ENCODE data around the gene MAP3K7. TPM values are rescaled to one million over a fixed set of nuclear protein-coding genes. Genes with fewer than 3 reads are reported as not detected.

MAP3K7 gene
- total RNA-seq, 1 experiment from 2014 or later = 27.8 TPM

DNA sequence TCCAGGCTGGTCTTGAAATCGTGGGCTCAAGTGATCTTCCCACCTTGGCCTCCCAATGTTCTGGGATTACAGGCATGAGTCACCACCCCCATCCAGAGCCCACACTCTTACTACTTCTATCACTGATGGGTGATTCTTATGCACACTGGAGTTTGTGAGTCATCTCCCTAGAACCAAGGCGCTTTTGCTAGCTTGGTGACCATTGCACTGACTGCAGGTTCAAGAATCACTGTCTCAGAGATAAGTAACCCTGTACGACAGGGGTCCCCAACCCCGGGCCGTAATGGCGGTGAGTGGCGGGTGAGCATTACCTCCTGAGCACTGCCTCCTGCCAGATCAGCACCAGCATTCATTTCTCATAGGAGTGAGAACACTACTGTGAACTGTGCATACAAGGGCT lies 118.8 kb downstream of the MAP3K7 start:
- intact Hi-C loops (cut with micrococcal nuclease; ENCODE audit: unreplicated experiment) = no loop called here
- Mint-ChIP-seq H3K4me1 (ENCODE audit: low read depth, unreplicated experiment) (no peaks in the 10 kb centered on the region), H3K9me3 (ENCODE audit: low read depth, unreplicated experiment) (no peaks in the 10 kb centered on the region), H3K4me3 (ENCODE audit: low read depth, unreplicated experiment) (no peak overlapping the region), H3K27me3 (ENCODE audit: unreplicated experiment) (no peaks in the 10 kb centered on the region), H3K36me3 (ENCODE audit: insufficient read depth, unreplicated experiment) (no peaks in the 10 kb centered on the region), H3K27ac (ENCODE audit: unreplicated experiment) (no peak overlapping the region)
- TF ChIP-seq, protein P1, sequence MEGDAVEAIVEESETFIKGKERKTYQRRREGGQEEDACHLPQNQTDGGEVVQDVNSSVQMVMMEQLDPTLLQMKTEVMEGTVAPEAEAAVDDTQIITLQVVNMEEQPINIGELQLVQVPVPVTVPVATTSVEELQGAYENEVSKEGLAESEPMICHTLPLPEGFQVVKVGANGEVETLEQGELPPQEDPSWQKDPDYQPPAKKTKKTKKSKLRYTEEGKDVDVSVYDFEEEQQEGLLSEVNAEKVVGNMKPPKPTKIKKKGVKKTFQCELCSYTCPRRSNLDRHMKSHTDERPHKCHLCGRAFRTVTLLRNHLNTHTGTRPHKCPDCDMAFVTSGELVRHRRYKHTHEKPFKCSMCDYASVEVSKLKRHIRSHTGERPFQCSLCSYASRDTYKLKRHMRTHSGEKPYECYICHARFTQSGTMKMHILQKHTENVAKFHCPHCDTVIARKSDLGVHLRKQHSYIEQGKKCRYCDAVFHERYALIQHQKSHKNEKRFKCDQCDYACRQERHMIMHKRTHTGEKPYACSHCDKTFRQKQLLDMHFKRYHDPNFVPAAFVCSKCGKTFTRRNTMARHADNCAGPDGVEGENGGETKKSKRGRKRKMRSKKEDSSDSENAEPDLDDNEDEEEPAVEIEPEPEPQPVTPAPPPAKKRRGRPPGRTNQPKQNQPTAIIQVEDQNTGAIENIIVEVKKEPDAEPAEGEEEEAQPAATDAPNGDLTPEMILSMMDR (IDR thresholded peaks at IDR 0.05; ENCODE audit: unreplicated experiment) = no peak
- BruUV-seq (replicated peaks) = no TSS peak
- DNase-seq = no peak
- CTCF ChIA-PET = no interaction called here

DNA sequence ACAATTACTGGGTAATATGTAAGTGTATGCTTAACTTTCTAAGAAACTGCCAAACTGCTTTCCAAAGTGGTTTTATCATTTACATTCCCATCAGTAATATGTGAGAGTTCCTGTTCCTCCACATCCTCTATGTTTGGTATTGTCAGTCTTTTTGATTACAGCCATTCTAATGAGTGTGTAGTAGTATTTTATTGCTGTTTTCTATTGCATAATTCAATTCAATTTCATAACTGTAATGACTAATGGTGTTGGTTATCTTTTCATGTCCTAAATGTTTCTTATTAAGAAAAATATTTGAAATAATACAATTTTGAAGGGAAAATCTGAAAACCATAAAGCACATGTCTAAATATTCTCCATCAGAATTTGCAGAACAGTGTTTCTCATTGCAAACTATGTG lies 119.3 kb downstream of the MAP3K7 start:
- Mint-ChIP-seq H3K27me3 (ENCODE audit: unreplicated experiment) (no peaks in the 10 kb centered on the region), H3K4me3 (ENCODE audit: low read depth, unreplicated experiment) (no peak overlapping the region), H3K4me1 (ENCODE audit: low read depth, unreplicated experiment) (no peaks in the 10 kb centered on the region), H3K36me3 (ENCODE audit: insufficient read depth, unreplicated experiment) (no peaks in the 10 kb centered on the region), H3K9me3 (ENCODE audit: low read depth, unreplicated experiment) (no peaks in the 10 kb centered on the region), H3K27ac (ENCODE audit: unreplicated experiment) (no peak overlapping the region)
- BruUV-seq (replicated peaks) = no TSS peak
- DNase-seq = no peak
- intact Hi-C loops (cut with micrococcal nuclease; ENCODE audit: unreplicated experiment) = no loop called here
- TF ChIP-seq, protein P1 (IDR thresholded peaks at IDR 0.05; ENCODE audit: unreplicated experiment) = no peak
- CTCF ChIA-PET = interaction anchor here (0.5 kb wide), 1 partner anchor 1375 kb away, joined by 3 read pairs; no protein-coding TSS in a partner anchor

DNA sequence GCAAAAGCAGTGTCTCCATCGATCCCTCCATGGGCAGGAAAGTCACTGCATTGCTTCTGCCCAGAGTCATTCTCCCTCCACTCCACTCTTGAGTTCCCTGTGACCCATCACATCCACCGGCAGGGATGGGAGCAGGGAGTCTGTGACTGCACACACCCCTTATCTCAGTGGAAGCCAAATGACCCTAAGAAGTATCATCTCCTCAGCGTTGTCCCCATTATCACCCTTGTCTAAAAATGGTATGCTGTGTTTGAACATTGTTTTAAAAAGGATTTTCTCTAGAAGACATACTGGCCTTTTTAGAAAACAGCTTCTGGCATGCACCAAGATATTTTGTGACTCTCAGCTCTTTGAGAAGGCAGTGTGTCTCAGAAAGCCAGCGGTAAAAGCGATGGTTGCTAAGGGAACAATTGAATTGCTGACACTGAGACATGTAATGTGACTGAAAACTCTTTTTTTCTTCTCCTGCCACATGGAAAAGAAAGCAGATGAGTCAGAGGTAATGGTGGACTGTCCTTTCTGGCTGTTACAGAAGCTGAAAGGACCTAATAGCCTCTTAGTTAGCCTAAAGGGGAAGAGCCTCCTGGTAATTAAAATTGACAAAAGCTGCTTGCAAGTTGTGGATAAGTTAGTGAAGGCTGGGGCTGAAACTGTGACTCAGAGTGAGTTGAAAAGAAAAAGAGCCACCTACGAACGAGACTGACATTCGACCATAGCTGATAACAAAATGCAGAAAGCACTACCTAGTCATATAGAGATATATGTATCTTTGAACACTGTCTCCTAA lies 120.5 kb downstream of the MAP3K7 start:
- TF ChIP-seq, protein P1 (IDR thresholded peaks at IDR 0.05; ENCODE audit: unreplicated experiment) = no peak
- CTCF ChIA-PET = interaction anchor here (0.5 to 0.7 kb wide), 2 partner anchors 45 to 60 kb away, joined by 3 read pairs; no protein-coding TSS in a partner anchor
- intact Hi-C loops (cut with micrococcal nuclease; ENCODE audit: unreplicated experiment) = no loop called here
- DNase-seq = no peak
- H3K4me1 Mint-ChIP-seq (ENCODE audit: low read depth, unreplicated experiment) = peaks cover 3% of the 10 kb centered on the region
- no peak overlapping the region for H3K4me3 Mint-ChIP-seq (ENCODE audit: low read depth, unreplicated experiment)
- H3K27ac Mint-ChIP-seq (ENCODE audit: unreplicated experiment) = no peak overlapping the region
- BruUV-seq (replicated peaks) = no TSS peak
- no peaks in the 10 kb centered on the region for H3K27me3 Mint-ChIP-seq (ENCODE audit: unreplicated experiment)
- no peaks in the 10 kb centered on the region for H3K36me3 Mint-ChIP-seq (ENCODE audit: insufficient read depth, unreplicated experiment)
- no peaks in the 10 kb centered on the region for H3K9me3 Mint-ChIP-seq (ENCODE audit: low read depth, unreplicated experiment)

DNA sequence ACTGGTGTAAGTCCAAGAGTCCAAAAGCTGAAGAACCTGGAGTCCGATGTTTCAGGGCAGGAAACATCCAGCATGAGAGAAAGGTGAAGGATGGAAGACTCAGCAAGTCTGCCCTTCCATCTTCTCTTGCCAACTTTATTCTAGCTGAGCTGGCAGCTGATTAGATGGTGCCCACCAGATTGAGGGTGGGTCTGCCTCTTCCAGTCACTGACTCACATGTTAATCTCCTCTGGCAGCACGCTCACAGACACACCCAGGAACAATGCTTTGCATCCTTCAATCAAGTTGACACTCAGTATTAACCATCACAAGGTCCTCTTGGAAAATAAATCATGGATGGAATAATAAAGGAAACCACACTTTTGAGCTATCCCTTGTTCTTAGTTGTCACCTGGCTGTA lies 121.2 kb downstream of the MAP3K7 start:
- no peak overlapping the region for H3K4me3 Mint-ChIP-seq (ENCODE audit: low read depth, unreplicated experiment)
- H3K27me3 Mint-ChIP-seq (ENCODE audit: unreplicated experiment) = no peaks in the 10 kb centered on the region
- TF ChIP-seq, protein P1 (IDR thresholded peaks at IDR 0.05; ENCODE audit: unreplicated experiment) = no peak
- no peaks in the 10 kb centered on the region for H3K36me3 Mint-ChIP-seq (ENCODE audit: insufficient read depth, unreplicated experiment)
- H3K4me1 Mint-ChIP-seq (ENCODE audit: low read depth, unreplicated experiment) = peaks cover 8% of the 10 kb centered on the region
- intact Hi-C loops (cut with micrococcal nuclease; ENCODE audit: unreplicated experiment) = no loop called here
- H3K27ac Mint-ChIP-seq (ENCODE audit: unreplicated experiment) = no peak overlapping the region
- no peaks in the 10 kb centered on the region for H3K9me3 Mint-ChIP-seq (ENCODE audit: low read depth, unreplicated experiment)
- no TSS peak for BruUV-seq (replicated peaks)
- no peak for DNase-seq
- CTCF ChIA-PET = no interaction called here
